Activated CD8-positive, alpha-beta T cell treated with anti-CD3 and anti-CD28 coated beads for 36 hours (primary cell): ENCODE data around the gene C16orf74. TPM values are rescaled to one million over a fixed set of nuclear protein-coding genes. Genes with fewer than 3 reads are reported as not detected.

Experiments
- ATAC-seq: fragments of 200-7000 bp; cut with Tn5 transposase; one replicate; pipeline ENCODE4 v1.10.0; 2021; ENCODE audit warnings: mild to moderate bottlenecking, moderate library complexity
- CTCF ChIA-PET: fragments of 350-600 bp; sonication (Branson Sonifier 250); formaldehyde crosslinking; loops from one replicate; lab custom pipeline; 2021; ENCODE audit warnings: antibody characterized with exemption; lab: Charles Lee
- POLR2A ChIA-PET: fragments of 350-600 bp; sonication (Branson Sonifier 250); formaldehyde crosslinking; loops from one replicate; lab custom pipeline; 2021; ENCODE audit warnings: antibody characterized with exemption; lab: Charles Lee
- DNase-seq: peaks from one replicate; pipeline ENCODE4 v3.0.0-alpha.2; 2020
- H3K27ac Mint-ChIP-seq: one replicate; pipeline ENCODE4 v1.8.0; 2021; ENCODE audit warnings: mild to moderate bottlenecking, mixed read lengths
- H3K27me3 Mint-ChIP-seq: one replicate; pipeline ENCODE4 v1.8.0; 2021; ENCODE audit warnings: mixed read lengths
- H3K36me3 Mint-ChIP-seq: one replicate; pipeline ENCODE4 v1.8.0; 2021; ENCODE audit warnings: low read depth, mixed read lengths
- H3K4me1 Mint-ChIP-seq: one replicate; pipeline ENCODE4 v1.8.0; 2021; ENCODE audit warnings: low read depth, mixed read lengths
- H3K4me3 Mint-ChIP-seq: one replicate; pipeline ENCODE4 v1.8.0; 2021; ENCODE audit warnings: mild to moderate bottlenecking, moderate library complexity, mixed read lengths
- H3K9me3 Mint-ChIP-seq: one replicate; pipeline ENCODE4 v1.8.0; 2021; ENCODE audit warnings: mixed read lengths
- intact Hi-C: fragments of 100-400 bp; cut with micrococcal nuclease; formaldehyde crosslinking; loops from one replicate; pipeline ENCODE4 v1.10.0; 2022
- total RNA-seq, 2 experiments: library from RNA; stranded (reverse); gene quantifications; one replicate each; pipeline ENCODE4 v1.2.3, GENCODE V29; 2021
- TF ChIP-seq, protein P1 (sequence below): fragments of 200-600 bp; IDR thresholded peaks from one replicate; pipeline ENCODE4 v1.8.0; 2022; ENCODE audit warnings: antibody characterized with exemption, mild to moderate bottlenecking

Gene C16orf74
- total RNA-seq, 2 experiments from 2014 or later, result 1.1 to 1.4 TPM

DNA sequence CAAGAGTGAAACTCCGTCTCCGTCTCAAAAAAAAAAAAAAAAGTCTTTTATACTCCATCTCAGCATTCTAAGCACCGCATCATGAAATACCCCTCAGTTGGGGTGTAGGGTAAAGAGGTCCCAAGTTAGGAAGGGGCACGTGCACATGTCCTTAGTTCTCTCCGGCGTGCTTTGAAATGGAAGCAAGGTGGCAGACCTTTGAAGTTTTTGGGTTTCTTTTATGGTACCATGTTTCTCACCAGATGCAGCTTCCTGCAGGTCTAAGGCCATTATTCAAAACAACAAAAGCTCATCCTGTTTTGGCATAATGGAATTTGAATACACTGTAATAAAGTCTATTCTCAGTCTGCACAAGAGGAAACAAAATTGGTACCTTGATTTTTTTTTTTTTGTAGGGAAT, 38.9 kb upstream of the C16orf74 start:
- H3K27me3 Mint-ChIP-seq, result no peaks in the 10 kb centered on the region
- intact Hi-C loops, result no loop called here
- ChIA-PET CTCF (interaction anchor here (1.0 to 1.9 kb wide), 3 partner anchors 12 to 130 kb away, joined by 3 to 4 read pairs (median 3); no protein-coding TSS in a partner anchor), POLR2A (interaction anchor here (0.7 to 1.0 kb wide), 2 partner anchors 16 to 32 kb away, joined by 3 to 4 read pairs; no protein-coding TSS in a partner anchor)
- TF ChIP-seq, protein P1, sequence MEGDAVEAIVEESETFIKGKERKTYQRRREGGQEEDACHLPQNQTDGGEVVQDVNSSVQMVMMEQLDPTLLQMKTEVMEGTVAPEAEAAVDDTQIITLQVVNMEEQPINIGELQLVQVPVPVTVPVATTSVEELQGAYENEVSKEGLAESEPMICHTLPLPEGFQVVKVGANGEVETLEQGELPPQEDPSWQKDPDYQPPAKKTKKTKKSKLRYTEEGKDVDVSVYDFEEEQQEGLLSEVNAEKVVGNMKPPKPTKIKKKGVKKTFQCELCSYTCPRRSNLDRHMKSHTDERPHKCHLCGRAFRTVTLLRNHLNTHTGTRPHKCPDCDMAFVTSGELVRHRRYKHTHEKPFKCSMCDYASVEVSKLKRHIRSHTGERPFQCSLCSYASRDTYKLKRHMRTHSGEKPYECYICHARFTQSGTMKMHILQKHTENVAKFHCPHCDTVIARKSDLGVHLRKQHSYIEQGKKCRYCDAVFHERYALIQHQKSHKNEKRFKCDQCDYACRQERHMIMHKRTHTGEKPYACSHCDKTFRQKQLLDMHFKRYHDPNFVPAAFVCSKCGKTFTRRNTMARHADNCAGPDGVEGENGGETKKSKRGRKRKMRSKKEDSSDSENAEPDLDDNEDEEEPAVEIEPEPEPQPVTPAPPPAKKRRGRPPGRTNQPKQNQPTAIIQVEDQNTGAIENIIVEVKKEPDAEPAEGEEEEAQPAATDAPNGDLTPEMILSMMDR, result no peak
- H3K9me3 Mint-ChIP-seq, result no peaks in the 10 kb centered on the region
- DNase-seq (no peak), ATAC-seq (no peak)
- peak overlapping the region; percentile 25 for H3K27ac Mint-ChIP-seq
- H3K4me1 Mint-ChIP-seq, result peaks cover 35% of the 10 kb centered on the region
- no peak overlapping the region for H3K4me3 Mint-ChIP-seq
- peaks cover 62% of the 10 kb centered on the region for H3K36me3 Mint-ChIP-seq

DNA sequence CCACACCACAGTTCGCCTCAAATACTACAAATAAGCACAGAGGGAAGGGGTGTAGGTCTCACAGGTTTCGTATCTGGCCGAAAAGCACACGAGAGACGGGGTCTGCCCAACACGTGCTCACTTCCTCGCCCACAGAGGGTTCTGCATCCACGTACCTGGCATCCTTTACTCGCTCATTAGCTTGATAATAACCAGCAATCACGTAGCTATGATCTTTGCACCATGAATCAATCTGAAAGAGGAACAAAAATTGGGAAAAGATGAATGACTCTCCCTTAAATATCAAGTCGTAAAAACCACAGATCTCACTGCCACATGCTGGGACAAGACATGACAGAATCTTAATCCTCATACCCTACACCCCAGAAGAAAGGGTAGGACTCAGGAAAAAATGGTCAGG, 37.9 kb upstream of the C16orf74 start:
- no peaks in the 10 kb centered on the region for H3K9me3 Mint-ChIP-seq
- intact Hi-C loops, result no loop called here
- DNase-seq (no peak), ATAC-seq (no peak)
- CTCF ChIA-PET, result interaction anchor here (0.9 to 1.2 kb wide), 3 partner anchors 9 to 129 kb away, joined by 3 read pairs; no protein-coding TSS in a partner anchor
- TF ChIP-seq, protein P1, result no peak
- no peak overlapping the region for H3K4me3 Mint-ChIP-seq
- no peaks in the 10 kb centered on the region for H3K27me3 Mint-ChIP-seq
- peaks cover 32% of the 10 kb centered on the region for H3K4me1 Mint-ChIP-seq
- peaks cover 57% of the 10 kb centered on the region for H3K36me3 Mint-ChIP-seq
- POLR2A ChIA-PET, result no interaction called here
- no peak overlapping the region for H3K27ac Mint-ChIP-seq

DNA sequence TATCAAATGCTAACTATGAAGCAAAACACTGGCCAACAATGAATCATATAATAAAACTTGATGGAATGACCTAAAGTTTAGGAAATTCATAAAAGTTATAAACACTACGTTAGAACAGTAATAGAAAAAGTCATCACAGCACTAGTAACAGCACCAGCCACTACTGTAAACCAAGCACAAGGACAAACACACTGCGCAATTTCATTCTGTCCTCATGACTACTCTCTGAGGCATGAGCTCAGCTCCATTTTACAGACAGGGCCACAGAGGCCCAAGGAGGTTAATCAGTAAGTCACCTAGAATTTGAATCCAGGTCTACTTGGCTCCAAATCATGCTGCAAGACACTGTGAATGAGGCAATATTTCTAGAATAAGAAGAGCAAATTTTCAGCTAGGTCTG, 35.0 kb upstream of the C16orf74 start:
- H3K36me3 Mint-ChIP-seq, result peaks cover 40% of the 10 kb centered on the region
- no peak for DNase-seq
- H3K4me3 Mint-ChIP-seq, result no peak overlapping the region
- intact Hi-C loops, result no loop called here
- H3K27me3 Mint-ChIP-seq, result no peaks in the 10 kb centered on the region
- TF ChIP-seq, protein P1, result no peak
- ChIA-PET POLR2A (no interaction called here), CTCF (no interaction called here)
- H3K9me3 Mint-ChIP-seq, result no peaks in the 10 kb centered on the region
- no peak overlapping the region for H3K27ac Mint-ChIP-seq
- H3K4me1 Mint-ChIP-seq, result peaks cover 12% of the 10 kb centered on the region
- ATAC-seq, result no peak

DNA sequence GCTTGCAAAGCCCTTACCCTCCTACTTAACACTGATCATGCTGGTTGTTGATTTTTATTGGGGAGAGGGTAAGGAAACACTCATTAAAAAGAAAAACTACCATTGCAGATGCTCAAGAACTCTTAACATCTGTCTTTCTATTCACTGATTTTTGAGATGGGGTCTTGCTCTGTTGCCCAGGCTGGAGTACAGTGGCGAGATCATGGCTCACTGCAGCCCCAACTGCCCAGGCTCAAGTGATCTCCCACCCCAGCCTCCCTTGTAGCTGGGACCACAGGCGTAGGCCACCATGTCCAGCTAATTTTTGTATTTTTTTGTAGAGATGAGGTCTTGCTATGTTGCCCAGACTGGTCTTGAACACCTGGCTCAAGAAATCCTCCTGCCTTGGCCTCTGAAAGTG, 33.9 kb upstream of the C16orf74 start:
- ATAC-seq (no peak), DNase-seq (no peak)
- ChIA-PET POLR2A (no interaction called here), CTCF (no interaction called here)
- Mint-ChIP-seq H3K9me3 (no peaks in the 10 kb centered on the region), H3K27ac (no peak overlapping the region), H3K4me1 (peaks cover 6% of the 10 kb centered on the region), H3K27me3 (no peaks in the 10 kb centered on the region), H3K4me3 (no peak overlapping the region), H3K36me3 (peaks cover 42% of the 10 kb centered on the region)
- TF ChIP-seq, protein P1, result no peak
- intact Hi-C loops, result no loop called here

DNA sequence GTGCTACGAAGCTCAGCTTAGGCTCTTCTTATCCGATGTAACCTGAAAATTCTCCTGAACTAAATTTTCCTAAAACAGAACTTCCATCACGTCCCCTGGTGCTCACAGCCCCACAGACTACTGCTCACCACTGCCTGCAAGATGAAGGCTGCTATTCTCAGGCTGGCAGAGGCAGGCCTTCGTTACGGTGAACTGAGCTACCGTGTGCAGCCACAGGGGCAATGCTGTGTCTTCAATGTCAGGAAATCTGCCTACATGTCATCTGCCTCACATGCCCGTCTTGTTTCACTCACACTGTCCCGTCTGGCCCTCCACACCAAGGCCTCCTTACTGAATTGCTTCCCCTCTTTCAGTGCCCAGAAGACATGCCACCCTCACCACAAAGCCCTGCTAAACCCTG, 32.5 kb upstream of the C16orf74 start:
- no peak overlapping the region for H3K27ac Mint-ChIP-seq
- intact Hi-C loops, result no loop called here
- no peak overlapping the region for H3K4me3 Mint-ChIP-seq
- ATAC-seq (no peak), DNase-seq (no peak)
- no peaks in the 10 kb centered on the region for H3K9me3 Mint-ChIP-seq
- H3K27me3 Mint-ChIP-seq, result no peaks in the 10 kb centered on the region
- TF ChIP-seq, protein P1, result no peak
- CTCF ChIA-PET, result no interaction called here
- POLR2A ChIA-PET, result interaction anchor here (0.7 kb wide), 1 partner anchor 311 kb away, joined by 3 read pairs; no protein-coding TSS in a partner anchor
- H3K4me1 Mint-ChIP-seq, result peaks cover 14% of the 10 kb centered on the region
- H3K36me3 Mint-ChIP-seq, result peaks cover 44% of the 10 kb centered on the region
